Measurements from ENCODE around the gene AGMAT.
A peak's percentile ranks its signal among the peaks of the same experiment; 100 is the strongest.

Gene AGMAT

GRCh38 chr1:15559189-15559810, 25.6 kb downstream of the AGMAT start:
- no peak for DNase-seq (ENCODE audit: low read depth, low spot score)

GRCh38 chr1:15558516-15558915, 26.3 kb downstream of the AGMAT start:
- no peak for DNase-seq (ENCODE audit: low read depth, low spot score)

GRCh38 chr1:15557594-15557993, 27.3 kb downstream of the AGMAT start:
- DNase-seq (ENCODE audit: low read depth, low spot score), result no peak

- DNase-seq (ENCODE audit: low read depth, low spot score), result no peak
These were observed 27.8 kb downstream of the AGMAT start for GRCh38 chr1:15557008-15557407.

- DNase-seq (ENCODE audit: low read depth, low spot score), result no peak
These were observed 34.3 kb downstream of the AGMAT start for GRCh38 chr1:15550573-15550972.

- DNase-seq (ENCODE audit: low read depth, low spot score), result no peak
These were observed 38.2 kb downstream of the AGMAT start for GRCh38 chr1:15546641-15547040.

GRCh38 chr1:15543589-15544568, 41.0 kb downstream of the AGMAT start:
- DNase-seq (ENCODE audit: low read depth, low spot score), result no peak

GRCh38 chr1:15543251-15543588, 41.6 kb downstream of the AGMAT start:
- DNase-seq (ENCODE audit: low read depth, low spot score), result no peak

GRCh38 chr1:15542388-15543250, 42.2 kb downstream of the AGMAT start:
- no peak for DNase-seq (ENCODE audit: low read depth, low spot score)

- DNase-seq (ENCODE audit: low read depth, low spot score), result no peak
These were observed 43.5 kb downstream of the AGMAT start for GRCh38 chr1:15541231-15541792.

GRCh38 chr1:15540186-15540585, 44.7 kb downstream of the AGMAT start:
- no peak for DNase-seq (ENCODE audit: low read depth, low spot score)

- DNase-seq (ENCODE audit: low read depth, low spot score), result no peak
These were observed 46.1 kb downstream of the AGMAT start for GRCh38 chr1:15538771-15539170.

GRCh38 chr1:15531682-15532081, 53.2 kb downstream of the AGMAT start:
- DNase-seq (ENCODE audit: low read depth, low spot score), result no peak

GRCh38 chr1:15531003-15531402, 53.8 kb downstream of the AGMAT start:
- no peak for DNase-seq (ENCODE audit: low read depth, low spot score)

- DNase-seq (ENCODE audit: low read depth, low spot score), result peak; percentile 92
These were observed 58.1 kb downstream of the AGMAT start, which contains the start of gene DNAJC16 for GRCh38 chr1:15526490-15527339. Gene DNAJC16, plus strand, starts transcription at chr1:15526848. Its CDS starts 2,258 bp downstream, at chr1:15529106.

- DNase-seq (ENCODE audit: low read depth, low spot score), result no peak
These were observed 58.8 kb downstream of the AGMAT start for GRCh38 chr1:15526021-15526489.

GRCh38 chr1:15525050-15526020, 59.5 kb downstream of the AGMAT start:
- peak; percentile 99 for DNase-seq (ENCODE audit: low read depth, low spot score)

- peak; percentile 99 for DNase-seq (ENCODE audit: low read depth, low spot score)
These were observed 60.4 kb downstream of the AGMAT start for GRCh38 chr1:15524283-15525049.

- DNase-seq (ENCODE audit: low read depth, low spot score), result no peak
These were observed 60.9 kb downstream of the AGMAT start, which contains the start of gene CASP9 for GRCh38 chr1:15524021-15524282. Gene CASP9, minus strand, starts transcription at chr1:15524215. Its CDS starts 15 bp downstream, at chr1:15524200.

Measured in activated naive CD8-positive, alpha-beta T cell treated with anti-CD3 and anti-CD28 coated beads, Interleukin-2, amount 50 U/mL, for 16 hours (primary cell).